ENCODE data around the gene TBC1D5.

TBC1D5 gene

GRCh38 chr3:17144665-17144993 is 597.8 kb downstream of the TBC1D5 start:
- DNase-seq = no peak
- ATAC-seq (replicated peaks) = no peak
- H3K36me3 Mint-ChIP-seq = peaks cover 0 to 9% of the 10 kb centered on the region in 2 donors
- peaks cover 0 to 4% of the 10 kb centered on the region in 2 donors for H3K27me3 Mint-ChIP-seq
- H3K9me3 Mint-ChIP-seq = peaks cover 1 to 5% of the 10 kb centered on the region in 2 donors
- no peak overlapping the region for H3K27ac Mint-ChIP-seq
- peaks cover 2 to 5% of the 10 kb centered on the region in 2 donors for H3K4me1 Mint-ChIP-seq
- H3K4me3 Mint-ChIP-seq = no peak overlapping the region

GRCh38 chr3:17143893-17144664 is 598.4 kb downstream of the TBC1D5 start:
- Mint-ChIP-seq H3K36me3 (peaks cover 0 to 9% of the 10 kb centered on the region in 2 donors), H3K27ac (no peak overlapping the region), H3K27me3 (peaks cover 0 to 4% of the 10 kb centered on the region in 2 donors), H3K4me1 (peaks cover 8 to 9% of the 10 kb centered on the region in 2 donors), H3K9me3 (peaks cover 1 to 5% of the 10 kb centered on the region in 2 donors), H3K4me3 (no peak overlapping the region)
- ATAC-seq (replicated peaks) (no peak), DNase-seq (no peak)

- no peak for DNase-seq
These were observed 599.9 kb downstream of the TBC1D5 start for GRCh38 chr3:17142516-17142915.

GRCh38 chr3:17141699-17142098 is 600.7 kb downstream of the TBC1D5 start:
- DNase-seq (no peak), ATAC-seq (replicated peaks) (no peak)
- Mint-ChIP-seq H3K4me3 (no peak overlapping the region), H3K36me3 (peaks cover 0 to 9% of the 10 kb centered on the region in 2 donors), H3K27ac (no peak overlapping the region), H3K4me1 (peaks cover 9 to 10% of the 10 kb centered on the region in 2 donors), H3K9me3 (peaks cover 1 to 5% of the 10 kb centered on the region in 2 donors), H3K27me3 (peaks cover 0 to 4% of the 10 kb centered on the region in 2 donors)

More at GRCh38 chr3:17142516-17142915, 599.9 kb downstream of the TBC1D5 start:
- ATAC-seq (replicated peaks) = no peak
- H3K4me1 Mint-ChIP-seq = peaks cover 9 to 10% of the 10 kb centered on the region in 2 donors
- peaks cover 1 to 5% of the 10 kb centered on the region in 2 donors for H3K9me3 Mint-ChIP-seq
- peaks cover 0 to 9% of the 10 kb centered on the region in 2 donors for H3K36me3 Mint-ChIP-seq
- H3K27me3 Mint-ChIP-seq = peaks cover 0 to 4% of the 10 kb centered on the region in 2 donors
- no peak overlapping the region for H3K4me3 Mint-ChIP-seq
- H3K27ac Mint-ChIP-seq = peak overlapping the region; percentile 16

- no peak for DNase-seq
- Mint-ChIP-seq H3K27ac (no peak overlapping the region), H3K4me1 (peaks cover 9 to 10% of the 10 kb centered on the region in 2 donors)
These were observed 601.5 kb downstream of the TBC1D5 start for GRCh38 chr3:17140670-17141505.

GRCh38 chr3:17138246-17139039 is 604.0 kb downstream of the TBC1D5 start:
- Mint-ChIP-seq H3K27ac (no peak overlapping the region), H3K27me3 (peaks cover 0 to 4% of the 10 kb centered on the region in 2 donors), H3K4me3 (no peak overlapping the region), H3K9me3 (peaks cover 1 to 8% of the 10 kb centered on the region in 2 donors), H3K4me1 (peaks cover 9 to 10% of the 10 kb centered on the region in 2 donors), H3K36me3 (peaks cover 0 to 9% of the 10 kb centered on the region in 2 donors)
- DNase-seq (no peak), ATAC-seq (replicated peaks) (no peak)

More at GRCh38 chr3:17140670-17141505, 601.5 kb downstream of the TBC1D5 start:
- no peak overlapping the region for H3K4me3 Mint-ChIP-seq
- ATAC-seq (replicated peaks) = no peak
- H3K36me3 Mint-ChIP-seq = peaks cover 0 to 9% of the 10 kb centered on the region in 2 donors
- peaks cover 1 to 5% of the 10 kb centered on the region in 2 donors for H3K9me3 Mint-ChIP-seq
- H3K27me3 Mint-ChIP-seq = peaks cover 0 to 4% of the 10 kb centered on the region in 2 donors

- Mint-ChIP-seq H3K4me3 (no peak overlapping the region), H3K9me3 (peaks cover 0 to 4% of the 10 kb centered on the region in 2 donors), H3K4me1 (peaks cover 9 to 10% of the 10 kb centered on the region in 2 donors), H3K36me3 (no peaks in the 10 kb centered on the region), H3K27me3 (peaks cover 0 to 4% of the 10 kb centered on the region in 2 donors), H3K27ac (no peak overlapping the region)
- ATAC-seq (replicated peaks) (no peak), DNase-seq (no peak)
These were observed 605.1 kb downstream of the TBC1D5 start for GRCh38 chr3:17137321-17137826.

GRCh38 chr3:17136136-17136721 is 606.2 kb downstream of the TBC1D5 start:
- H3K9me3 Mint-ChIP-seq = peaks cover 0 to 4% of the 10 kb centered on the region in 2 donors

GRCh38 chr3:17135696-17136095 is 606.7 kb downstream of the TBC1D5 start:
- no peaks in the 10 kb centered on the region for H3K36me3 Mint-ChIP-seq
- peaks cover 0 to 4% of the 10 kb centered on the region in 2 donors for H3K9me3 Mint-ChIP-seq
- DNase-seq (no peak), ATAC-seq (replicated peaks) (no peak)
- H3K4me1 Mint-ChIP-seq = peaks cover 9 to 10% of the 10 kb centered on the region in 2 donors
- H3K4me3 Mint-ChIP-seq = no peak overlapping the region
- peaks cover 0 to 4% of the 10 kb centered on the region in 2 donors for H3K27me3 Mint-ChIP-seq
- no peak overlapping the region for H3K27ac Mint-ChIP-seq

More at GRCh38 chr3:17136136-17136721, 606.2 kb downstream of the TBC1D5 start:
- DNase-seq = no peak
- H3K27ac Mint-ChIP-seq = no peak overlapping the region
- no peaks in the 10 kb centered on the region for H3K36me3 Mint-ChIP-seq
- peaks cover 9 to 10% of the 10 kb centered on the region in 2 donors for H3K4me1 Mint-ChIP-seq
- H3K4me3 Mint-ChIP-seq = no peak overlapping the region
- H3K27me3 Mint-ChIP-seq = peaks cover 0 to 4% of the 10 kb centered on the region in 2 donors
- no peak for ATAC-seq (replicated peaks)

GRCh38 chr3:17133632-17134545 is 608.5 kb downstream of the TBC1D5 start:
- Mint-ChIP-seq H3K4me1 (peaks cover 0 to under 1% of the 10 kb centered on the region in 2 donors), H3K9me3 (peaks cover 4% of the 10 kb centered on the region in 2 donors), H3K27ac (no peak overlapping the region), H3K4me3 (no peak overlapping the region), H3K36me3 (no peaks in the 10 kb centered on the region), H3K27me3 (no peaks in the 10 kb centered on the region)
- DNase-seq (no peak), ATAC-seq (replicated peaks) (no peak)

- no peak overlapping the region for H3K4me3 Mint-ChIP-seq
- ATAC-seq (replicated peaks) (no peak), DNase-seq (no peak)
These were observed 609.9 kb downstream of the TBC1D5 start for GRCh38 chr3:17132286-17133115.

GRCh38 chr3:17130956-17131355 is 611.5 kb downstream of the TBC1D5 start:
- peaks cover 4 to 5% of the 10 kb centered on the region in 2 donors for H3K36me3 Mint-ChIP-seq
- ATAC-seq (replicated peaks) (no peak), DNase-seq (no peak)
- no peak overlapping the region for H3K4me3 Mint-ChIP-seq
- peaks cover 13 to 15% of the 10 kb centered on the region in 2 donors for H3K9me3 Mint-ChIP-seq
- H3K27me3 Mint-ChIP-seq = no peaks in the 10 kb centered on the region
- H3K27ac Mint-ChIP-seq = no peak overlapping the region
- H3K4me1 Mint-ChIP-seq = no peaks in the 10 kb centered on the region

More at GRCh38 chr3:17132286-17133115, 609.9 kb downstream of the TBC1D5 start:
- H3K27ac Mint-ChIP-seq = no peak overlapping the region
- peaks cover 11 to 13% of the 10 kb centered on the region in 2 donors for H3K9me3 Mint-ChIP-seq
- no peaks in the 10 kb centered on the region for H3K4me1 Mint-ChIP-seq
- peaks cover 4 to 5% of the 10 kb centered on the region in 2 donors for H3K36me3 Mint-ChIP-seq
- H3K27me3 Mint-ChIP-seq = no peaks in the 10 kb centered on the region
